GM23248 (cell line): Measurements from ENCODE around the gene TM4SF18.

Source experiments
- EZH2 ChIP-seq: fragments of 200-600 bp; sonication (generic); IDR thresholded peaks from 2 replicates; pipeline ENCODE4 v1.6.1; 2018; ENCODE audit warnings: antibody characterized with exemption, mild to moderate bottlenecking; ENCODE audit not compliant: insufficient read depth, poor library complexity, severe bottlenecking
- EZH2phosphoT487 ChIP-seq: fragments of 200-600 bp; sonication (generic); IDR thresholded peaks from 2 replicates; pipeline ENCODE4 v1.6.1; 2018; ENCODE audit warnings: antibody characterized with exemption, moderate library complexity, mild to moderate bottlenecking, low read depth; ENCODE audit not compliant: insufficient read depth

GRCh38 chr3:149270180-149270579 lies 63.3 kb downstream of the TM4SF18 start:
- TF ChIP-seq EZH2, result no peak
- no peak for TF ChIP-seq EZH2phosphoT487
